Muscle layer of colon (tissue), 2 donors: ENCODE data around the gene WDR90.
"Not testable (repeated sequence)": the region's sequence is repeated elsewhere in the genome, so short reads cannot be mapped to it uniquely, and the experiment has no call there.

Source experiments
- H3K27ac ChIP-seq: one replicate; pipeline ENCODE4 v1.7.0; 2013; ENCODE audit warnings: low read depth, mild to moderate bottlenecking, low read length, moderate library complexity
- H3K27me3 ChIP-seq, 2 donors: one replicate each; pipeline ENCODE4 v1.7.0; 2013; ENCODE audit warnings: low read length in 2 of 2, mild to moderate bottlenecking in 2 of 2; ENCODE audit not compliant: insufficient read depth in 2 of 2, control insufficient read depth in 1 of 2
- H3K36me3 ChIP-seq: one replicate; pipeline ENCODE4 v1.7.0; 2013; ENCODE audit warnings: mild to moderate bottlenecking, low read length; ENCODE audit not compliant: insufficient read depth
- H3K4me1 ChIP-seq: one replicate; pipeline ENCODE4 v1.7.0; 2013; ENCODE audit warnings: mild to moderate bottlenecking, low read length; ENCODE audit not compliant: insufficient read depth
- H3K4me3 ChIP-seq, 2 donors: one replicate each; pipeline ENCODE4 v1.7.0; 2013; ENCODE audit warnings: low read length in 2 of 2, low read depth in 1 of 2, mild to moderate bottlenecking in 1 of 2, moderate library complexity in 1 of 2
- H3K9ac ChIP-seq: one replicate; pipeline ENCODE4 v1.7.0; 2013; ENCODE audit warnings: low read length
- H3K9me3 ChIP-seq: one replicate; pipeline ENCODE4 v1.7.0; 2013; ENCODE audit warnings: mild to moderate bottlenecking, low read length
- donor health status: abdominal sarcoma.
- donor health status: Adenocarcinoma of cecum.

Gene WDR90

DNA sequence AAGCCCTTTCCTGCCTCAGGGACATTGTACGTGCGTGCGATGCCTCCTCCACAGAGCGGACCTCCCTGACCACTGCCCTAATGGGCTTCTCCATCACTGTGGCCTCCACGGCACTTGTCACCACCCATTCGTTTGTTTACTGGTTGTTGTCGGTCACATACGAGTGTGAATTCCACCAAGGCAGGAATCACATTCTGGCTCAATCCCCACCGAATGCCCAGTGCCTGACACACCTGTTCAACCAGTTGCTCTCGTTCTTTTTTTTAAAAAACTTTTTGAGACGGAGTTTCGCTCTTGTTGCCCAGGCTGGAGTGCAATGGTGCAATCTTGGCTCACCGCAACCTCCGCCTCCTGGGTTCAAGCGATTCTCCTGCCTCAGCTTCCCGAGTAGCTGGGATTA lies 42.1 kb downstream of the WDR90 start:
- not testable (repeated sequence) for H3K27ac ChIP-seq, H3K9me3 ChIP-seq, H3K36me3 ChIP-seq, H3K4me3 ChIP-seq, H3K9ac ChIP-seq
- peaks cover 11% of the 10 kb centered on the region for H3K4me1 ChIP-seq
- H3K27me3 ChIP-seq = peaks cover 0 to 36% of the 10 kb centered on the region in 2 donors

DNA sequence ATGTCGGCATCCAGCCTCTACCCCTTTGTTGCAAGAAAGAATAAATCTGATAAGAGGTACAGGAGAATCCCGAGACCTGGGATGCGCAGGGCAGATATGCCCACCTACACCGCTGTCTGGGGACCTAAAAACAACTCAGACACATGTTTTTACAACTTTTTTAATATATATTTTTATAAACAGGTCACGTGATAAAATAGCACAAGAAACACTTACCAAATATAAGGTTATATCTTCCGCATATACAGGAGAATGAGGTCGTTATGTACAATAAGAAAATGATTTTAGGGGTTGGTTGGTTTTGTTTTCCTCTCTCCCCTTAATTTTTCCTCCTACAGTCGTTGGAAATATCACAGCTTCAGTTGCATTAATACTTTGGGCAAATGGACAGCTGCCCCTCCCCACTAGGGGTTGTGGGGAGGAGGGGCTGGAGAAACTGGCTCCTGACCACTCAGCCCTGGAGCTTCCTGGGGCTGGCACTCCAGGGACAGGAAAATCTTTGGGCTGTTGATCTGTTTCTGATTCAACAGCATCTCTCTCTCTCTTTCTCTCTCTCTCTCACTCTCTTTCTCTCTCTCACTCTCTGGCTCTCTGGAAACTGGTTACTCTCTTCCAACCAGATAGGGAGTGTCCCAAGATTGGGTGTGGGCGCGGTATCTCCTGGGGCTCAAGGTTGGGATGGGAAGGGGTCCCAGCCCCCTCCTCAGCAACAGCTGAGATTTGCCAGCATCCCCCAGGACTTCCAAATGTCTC lies 43.4 kb downstream of the WDR90 start:
- peaks cover 0 to 37% of the 10 kb centered on the region in 2 donors for H3K27me3 ChIP-seq

DNA sequence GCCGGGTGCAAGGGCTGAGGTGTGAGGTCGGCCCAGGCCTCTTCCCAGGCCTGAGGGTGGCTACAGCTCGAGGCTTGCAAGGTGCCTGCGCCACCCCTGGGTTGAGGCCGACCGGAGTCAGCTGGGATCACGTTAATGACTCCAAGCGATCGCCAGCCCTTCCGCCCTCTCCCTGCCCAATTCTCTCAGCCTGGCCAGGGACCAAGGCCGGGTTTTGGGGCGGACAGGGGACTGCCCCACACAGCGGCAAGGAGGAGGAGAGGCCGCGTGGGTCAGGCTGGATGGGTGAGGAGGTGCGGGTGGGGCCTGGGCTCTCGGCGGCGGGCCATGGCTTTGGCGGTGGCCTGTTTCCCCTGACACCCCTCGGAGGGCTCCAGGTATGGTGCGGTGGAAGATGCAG lies 44.2 kb downstream of the WDR90 start:
- Histone ChIP-seq H3K27ac (no peak overlapping the region), H3K36me3 (no peaks in the 10 kb centered on the region), H3K9me3 (no peaks in the 10 kb centered on the region), H3K4me3 (no peak overlapping the region), H3K27me3 (peaks cover 0 to 37% of the 10 kb centered on the region in 2 donors), H3K4me1 (peaks cover 11% of the 10 kb centered on the region), H3K9ac (no peak overlapping the region)

More for the DNA sequence above, 43.4 kb downstream of the WDR90 start:
- Histone ChIP-seq H3K9ac (no peak overlapping the region), H3K9me3 (no peaks in the 10 kb centered on the region), H3K4me3 (no peak overlapping the region), H3K4me1 (peaks cover 11% of the 10 kb centered on the region), H3K36me3 (no peaks in the 10 kb centered on the region), H3K27ac (no peak overlapping the region)

- no peak overlapping the region for H3K9ac ChIP-seq
- no peaks in the 10 kb centered on the region for H3K36me3 ChIP-seq
- no peak overlapping the region for H3K27ac ChIP-seq
- no peak overlapping the region for H3K4me3 ChIP-seq
- no peaks in the 10 kb centered on the region for H3K9me3 ChIP-seq
- peaks cover 0 to 37% of the 10 kb centered on the region in 2 donors for H3K27me3 ChIP-seq
- peaks cover 11% of the 10 kb centered on the region for H3K4me1 ChIP-seq
Measured at GRCh38 chr16:693766-694165, 44.6 kb downstream of the WDR90 start.

DNA sequence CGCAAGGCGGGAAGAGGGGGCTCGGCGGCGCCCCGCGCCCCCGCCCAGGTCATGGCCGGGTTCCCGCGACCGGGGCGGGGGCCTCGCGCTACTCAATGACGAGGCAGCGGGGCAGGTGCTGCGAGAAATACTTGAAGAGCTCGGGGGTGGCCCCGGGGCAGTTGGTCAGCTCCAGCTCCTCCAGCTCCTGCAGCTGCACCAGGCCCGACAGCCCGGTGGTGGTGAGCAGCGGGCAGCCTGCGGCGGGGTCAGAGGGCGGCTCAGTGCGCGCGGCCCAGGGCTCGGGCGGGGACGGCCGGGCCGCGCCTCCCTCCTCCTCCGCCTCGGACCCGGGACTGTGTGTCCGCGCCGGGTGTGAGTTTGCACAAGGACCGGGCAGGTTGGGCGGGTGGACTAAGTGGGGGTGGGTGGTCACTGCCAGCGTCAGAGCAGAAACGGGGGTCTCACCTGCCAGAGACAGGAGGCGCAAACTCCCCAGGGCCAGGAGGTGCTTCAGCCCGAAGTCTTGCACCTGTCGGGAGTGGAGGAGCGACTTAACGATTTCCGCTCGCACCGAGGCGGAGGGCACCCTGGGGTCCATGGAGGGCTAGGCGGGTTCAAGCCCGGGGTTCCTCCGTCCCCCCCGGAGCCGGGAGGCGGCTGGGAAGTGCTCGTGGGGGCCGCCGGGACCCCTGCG lies 45.2 kb downstream of the WDR90 start:
- no peaks in the 10 kb centered on the region for H3K36me3 ChIP-seq
- H3K27me3 ChIP-seq = peaks cover 0 to 40% of the 10 kb centered on the region in 2 donors
- no peak overlapping the region for H3K27ac ChIP-seq
- H3K9ac ChIP-seq = no peak overlapping the region
- H3K4me3 ChIP-seq = no peak overlapping the region
- H3K4me1 ChIP-seq = peaks cover 6% of the 10 kb centered on the region
- H3K9me3 ChIP-seq = no peaks in the 10 kb centered on the region

DNA sequence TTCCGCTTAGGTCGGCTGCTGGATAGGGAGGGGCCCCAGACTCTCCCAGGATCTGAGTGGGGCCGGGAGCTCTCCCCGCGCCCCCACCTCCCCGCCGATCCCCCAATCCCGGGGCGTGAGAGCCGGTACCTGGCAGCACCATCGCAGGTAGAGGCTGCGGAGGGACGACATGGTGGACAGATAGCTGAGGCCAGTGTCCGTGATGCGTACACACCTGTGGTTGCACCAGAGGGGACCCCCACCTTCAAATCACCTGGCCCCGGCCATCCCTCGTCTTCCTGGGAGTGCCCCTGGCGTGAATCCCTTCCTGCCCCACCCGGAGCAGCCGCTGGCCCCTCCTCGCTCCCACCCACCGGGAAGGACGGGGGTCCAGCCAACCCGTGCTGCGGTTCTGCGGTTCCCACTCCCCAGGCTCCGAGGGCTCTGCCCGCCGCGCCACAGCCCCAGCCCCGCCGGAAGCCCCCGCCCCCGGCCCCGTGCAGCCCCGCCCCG lies 45.7 kb downstream of the WDR90 start:
- no peaks in the 10 kb centered on the region for H3K36me3 ChIP-seq
- H3K9ac ChIP-seq = no peak overlapping the region
- H3K9me3 ChIP-seq = no peaks in the 10 kb centered on the region
- H3K27ac ChIP-seq = no peak overlapping the region
- peaks cover 0 to 46% of the 10 kb centered on the region in 2 donors for H3K27me3 ChIP-seq
- H3K4me3 ChIP-seq = no peak overlapping the region
- H3K4me1 ChIP-seq = no peaks in the 10 kb centered on the region

DNA sequence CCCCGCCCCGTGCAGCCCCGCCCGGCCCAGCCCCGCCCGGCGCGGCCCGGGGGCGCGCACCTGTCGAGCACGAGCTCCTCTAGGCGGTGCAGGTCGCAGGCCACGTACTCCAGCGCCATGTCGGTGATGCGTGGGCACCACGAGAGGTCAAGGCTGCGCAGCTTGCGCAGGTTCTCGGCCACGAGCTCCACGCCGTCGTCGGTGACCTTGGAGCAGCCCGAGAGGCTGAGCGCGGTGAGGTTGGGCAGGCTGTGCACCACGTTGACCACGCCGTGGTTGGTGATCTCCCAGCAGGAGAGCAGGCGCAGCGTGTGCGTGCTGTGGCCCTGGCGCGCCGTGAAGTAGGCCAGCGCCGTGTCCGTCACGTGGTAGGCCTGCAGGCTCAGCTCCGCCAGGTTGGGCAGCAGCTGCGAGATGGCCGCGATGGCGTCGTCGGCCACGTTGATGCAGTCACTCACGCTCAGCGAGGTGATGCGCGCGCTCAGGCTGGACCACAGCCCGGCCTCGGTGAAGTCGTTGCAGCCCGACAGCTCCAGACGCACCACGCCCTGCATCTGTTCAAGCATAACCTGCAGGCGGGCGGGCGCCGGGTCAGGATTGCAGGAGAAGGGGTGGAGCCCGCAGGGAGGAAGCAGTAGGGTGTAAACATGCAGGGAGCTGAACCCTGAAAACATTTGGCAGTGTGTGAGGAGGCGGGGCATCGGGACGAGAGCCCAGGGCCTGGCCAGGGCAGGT lies 46.4 kb downstream of the WDR90 start:
- Histone ChIP-seq H3K27me3 (peaks cover 0 to 52% of the 10 kb centered on the region in 2 donors), H3K4me1 (no peaks in the 10 kb centered on the region), H3K27ac (no peak overlapping the region), H3K9me3 (no peaks in the 10 kb centered on the region), H3K36me3 (no peaks in the 10 kb centered on the region), H3K4me3 (no peak overlapping the region), H3K9ac (no peak overlapping the region)

GRCh38 chr16:698911-699671 lies 49.9 kb downstream of the WDR90 start:
- Histone ChIP-seq H3K27ac (no peak overlapping the region), H3K4me3 (no peak overlapping the region), H3K27me3 (peaks cover 10 to 71% of the 10 kb centered on the region in 2 donors), H3K9me3 (no peaks in the 10 kb centered on the region), H3K4me1 (no peaks in the 10 kb centered on the region), H3K9ac (no peak overlapping the region), H3K36me3 (no peaks in the 10 kb centered on the region)

- H3K9me3 ChIP-seq = no peaks in the 10 kb centered on the region
- no peak overlapping the region for H3K27ac ChIP-seq
- no peaks in the 10 kb centered on the region for H3K4me1 ChIP-seq
- no peak overlapping the region for H3K9ac ChIP-seq
- H3K36me3 ChIP-seq = no peaks in the 10 kb centered on the region
- peaks cover 13 to 65% of the 10 kb centered on the region in 2 donors for H3K27me3 ChIP-seq
- H3K4me3 ChIP-seq = no peak overlapping the region
Measured at GRCh38 chr16:700684-701584, 51.8 kb downstream of the WDR90 start.

DNA sequence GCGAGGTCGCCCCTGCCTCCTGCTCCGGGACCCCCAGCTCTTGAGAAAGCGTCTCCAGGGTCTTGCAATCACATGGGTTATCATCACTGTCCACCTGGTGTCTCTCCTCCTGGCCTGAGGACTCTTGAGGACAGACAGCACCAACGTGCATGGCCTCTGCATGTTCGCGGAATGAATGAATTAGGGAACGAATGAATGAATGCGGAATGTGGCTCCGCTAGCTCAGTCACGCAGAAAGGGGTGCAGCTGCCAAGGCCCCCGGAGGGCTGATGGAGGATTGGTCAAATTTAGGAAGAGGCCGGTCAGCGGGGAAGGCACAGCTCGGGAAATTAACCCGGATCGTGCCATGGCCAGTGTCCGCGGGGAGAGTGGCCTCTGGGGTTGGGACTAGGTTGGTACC lies 53.2 kb downstream of the WDR90 start:
- Histone ChIP-seq H3K36me3 (no peaks in the 10 kb centered on the region), H3K27ac (no peak overlapping the region), H3K9me3 (no peaks in the 10 kb centered on the region), H3K4me3 (no peak overlapping the region), H3K4me1 (no peaks in the 10 kb centered on the region), H3K27me3 (peaks cover 17 to 74% of the 10 kb centered on the region in 2 donors), H3K9ac (no peak overlapping the region)
